HUES64 (cell line): Measurements from ENCODE around the gene C5AR1.
"Not testable (repeated sequence)": the region's sequence is repeated elsewhere in the genome, so short reads cannot be mapped to it uniquely, and the experiment has no call there.

ENCODE experiments used
- H3K27ac ChIP-seq: 2 replicates; pipeline ENCODE4 v1.7.0; 2013; ENCODE audit warnings: low read depth, low read length, inconsistent platforms
- H3K27me3 ChIP-seq: 2 replicates; pipeline ENCODE4 v1.6.1; 2013; ENCODE audit warnings: mild to moderate bottlenecking, low read length; ENCODE audit not compliant: insufficient read depth
- H3K36me3 ChIP-seq: 2 replicates; pipeline ENCODE4 v1.6.1; 2013; ENCODE audit warnings: mild to moderate bottlenecking, low read length; ENCODE audit not compliant: insufficient read depth
- H3K4me1 ChIP-seq: 2 replicates; pipeline ENCODE4 v1.6.1; 2013; ENCODE audit warnings: mild to moderate bottlenecking, low read length, moderate library complexity; ENCODE audit not compliant: insufficient read depth
- H3K4me3 ChIP-seq: 2 replicates; pipeline ENCODE4 v1.5.1; 2013; ENCODE audit warnings: mild to moderate bottlenecking, low read length, moderate library complexity
- H3K9ac ChIP-seq: 2 replicates; pipeline ENCODE4 v1.6.1; 2013; ENCODE audit warnings: mild to moderate bottlenecking, low read depth, low read length
- H3K9me3 ChIP-seq: 2 replicates; pipeline ENCODE4 v1.6.1; 2013; ENCODE audit warnings: low read depth, low read length; ENCODE audit not compliant: insufficient read depth
- WGBS: fragments of 150-250, 120-280 bp; methylation state at CpG from one replicate; pipeline ENCODE4 v1.1.7; 2013; ENCODE audit warnings: missing lambda C conversion rate; 5-methylcytosine and 5-hydroxymethylcytosine counted together

Gene C5AR1

GRCh38 chr19:47300867-47301266 is 8.8 kb upstream of the C5AR1 start:
- H3K4me1 ChIP-seq, H3K27me3 ChIP-seq: not testable (repeated sequence)

DNA sequence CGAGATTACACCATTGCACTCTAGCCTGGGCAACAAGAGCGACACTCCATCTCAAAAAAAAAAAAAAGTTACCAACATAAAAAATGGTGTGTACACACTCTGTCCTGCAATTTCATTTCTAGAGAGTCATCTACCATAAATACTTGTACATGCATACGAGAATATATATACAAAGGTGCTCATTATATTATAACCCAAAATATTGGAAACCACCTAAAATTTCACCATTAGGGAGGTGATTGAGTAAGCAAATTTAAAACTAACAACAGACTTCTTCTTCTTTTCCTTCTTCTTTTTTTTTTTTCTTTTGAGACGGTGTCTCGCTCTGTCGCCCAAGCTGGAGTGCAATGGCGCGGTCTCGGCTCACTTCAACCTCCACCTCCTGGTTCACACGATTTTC is 7.4 kb upstream of the C5AR1 start:
- no peak overlapping the region for H3K27ac ChIP-seq
- H3K9ac ChIP-seq: no peak overlapping the region
- no peaks in the 10 kb centered on the region for H3K36me3 ChIP-seq
- H3K4me3 ChIP-seq: no peak overlapping the region
- H3K4me1 ChIP-seq: no peaks in the 10 kb centered on the region
- no peaks in the 10 kb centered on the region for H3K27me3 ChIP-seq
- WGBS: 95% methylated on average over 9 of the region's 10 CpGs
- no peaks in the 10 kb centered on the region for H3K9me3 ChIP-seq

More at GRCh38 chr19:47300867-47301266, 8.8 kb upstream of the C5AR1 start:
- H3K9me3 ChIP-seq, H3K36me3 ChIP-seq, H3K4me3 ChIP-seq, H3K9ac ChIP-seq, H3K27ac ChIP-seq: not testable (repeated sequence)
- 92% methylated on average over 12 of the region's 14 CpGs for WGBS

DNA sequence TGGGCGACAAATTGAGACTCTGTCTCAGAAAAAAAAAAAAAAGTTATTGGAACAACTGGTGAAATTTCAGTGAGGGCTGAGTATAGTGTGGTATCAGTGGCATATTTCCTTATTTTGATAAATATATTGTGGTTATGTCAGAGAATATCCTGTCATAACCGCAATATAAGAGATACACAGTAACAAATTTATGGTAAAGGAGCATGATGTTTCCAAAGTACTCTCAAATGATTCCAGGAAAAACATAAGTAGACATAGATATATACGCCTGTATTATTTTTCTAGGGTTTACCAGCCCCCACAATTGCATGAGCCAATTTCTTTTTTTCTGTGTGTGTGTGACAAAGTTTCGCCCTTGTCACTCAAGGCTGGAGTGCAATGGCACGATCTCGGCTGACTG is 5.7 kb upstream of the C5AR1 start:
- Histone ChIP-seq H3K4me1 (no peaks in the 10 kb centered on the region), H3K27ac (no peak overlapping the region), H3K27me3 (no peaks in the 10 kb centered on the region), H3K36me3 (no peaks in the 10 kb centered on the region), H3K4me3 (no peak overlapping the region), H3K9me3 (no peaks in the 10 kb centered on the region), H3K9ac (no peak overlapping the region)
- WGBS: 97% methylated on average over 5 of the region's 6 CpGs

DNA sequence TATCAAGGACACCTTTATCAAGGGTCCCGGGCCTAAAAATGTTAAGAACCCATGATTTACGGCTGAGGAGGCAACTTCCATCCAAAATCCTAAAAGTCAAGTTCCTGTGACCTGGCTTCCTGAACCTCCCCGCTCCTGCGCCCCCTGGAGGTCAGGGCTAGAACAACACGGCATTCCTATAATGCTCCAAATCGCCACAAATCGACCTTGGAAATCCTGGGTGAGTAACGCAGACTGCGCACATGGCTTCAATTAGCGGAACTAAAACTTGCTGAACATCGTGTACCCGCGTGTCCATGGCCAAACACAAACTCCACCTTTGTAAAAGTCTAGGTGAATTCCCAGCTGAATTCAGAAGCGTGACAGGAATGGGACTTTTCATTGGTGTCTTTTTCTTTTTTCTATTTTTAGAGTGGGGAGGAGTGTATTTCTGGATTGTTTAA is 4.3 kb upstream of the C5AR1 start:
- no peak overlapping the region for H3K4me3 ChIP-seq
- 15% methylated on average over 13 of the region's 14 CpGs for WGBS
- H3K27me3 ChIP-seq: no peaks in the 10 kb centered on the region
- H3K9me3 ChIP-seq: no peaks in the 10 kb centered on the region
- H3K27ac ChIP-seq: no peak overlapping the region
- no peaks in the 10 kb centered on the region for H3K36me3 ChIP-seq
- H3K9ac ChIP-seq: no peak overlapping the region
- H3K4me1 ChIP-seq: no peaks in the 10 kb centered on the region

GRCh38 chr19:47306303-47306702 is 3.4 kb upstream of the C5AR1 start:
- H3K4me3 ChIP-seq: no peak overlapping the region
- H3K4me1 ChIP-seq: no peaks in the 10 kb centered on the region
- H3K27me3 ChIP-seq: no peaks in the 10 kb centered on the region
- 90% methylated on average over 3 of the region's 3 CpGs for WGBS
- no peak overlapping the region for H3K27ac ChIP-seq
- H3K36me3 ChIP-seq: no peaks in the 10 kb centered on the region
- no peak overlapping the region for H3K9ac ChIP-seq
- no peaks in the 10 kb centered on the region for H3K9me3 ChIP-seq

DNA sequence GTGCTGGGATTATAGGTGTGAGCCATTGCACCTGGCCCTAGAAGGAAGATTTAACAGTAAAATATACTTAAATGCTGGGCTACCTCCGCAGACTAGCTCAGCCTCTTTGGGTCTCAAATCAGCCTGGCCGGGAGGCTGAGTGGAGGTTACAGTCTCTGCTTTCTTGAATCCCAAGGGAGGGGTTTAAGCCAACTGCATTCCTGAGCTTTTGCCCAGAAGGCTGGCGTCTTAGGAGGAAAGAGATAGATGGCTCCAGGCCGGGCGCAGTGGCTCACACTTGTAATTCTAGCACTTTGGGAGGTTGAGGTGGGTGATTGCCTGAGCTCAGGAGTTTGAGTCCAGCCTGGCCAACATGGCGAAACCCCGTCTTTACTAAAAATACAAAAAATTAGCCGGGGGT is 623 bp upstream of the C5AR1 start:
- Histone ChIP-seq H3K9ac (no peak overlapping the region), H3K9me3 (no peaks in the 10 kb centered on the region), H3K36me3 (no peaks in the 10 kb centered on the region), H3K4me3 (no peak overlapping the region), H3K4me1 (no peaks in the 10 kb centered on the region), H3K27ac (no peak overlapping the region), H3K27me3 (no peaks in the 10 kb centered on the region)
- WGBS: 90% methylated on average over 8 of the region's 8 CpGs

DNA sequence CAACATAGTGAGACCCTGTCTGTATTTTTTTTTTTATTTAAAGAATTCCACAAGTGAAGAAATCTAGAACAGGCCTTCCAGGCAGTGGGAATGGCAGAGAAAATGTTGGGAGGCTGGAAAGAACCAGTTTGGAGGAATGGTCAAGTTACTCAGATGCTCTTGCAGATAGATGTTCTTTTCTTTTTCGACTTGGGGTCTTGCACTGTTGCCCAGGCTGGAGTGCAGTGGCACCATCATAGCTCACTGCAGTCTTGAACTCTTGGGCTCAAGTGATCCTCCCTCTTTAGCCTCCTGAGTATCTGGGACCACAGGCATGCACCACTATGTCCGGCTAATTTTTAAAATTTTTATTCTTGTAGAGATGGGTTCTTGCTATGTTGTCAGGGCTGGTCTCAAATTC is 662 bp downstream of the C5AR1 start:
- H3K9ac ChIP-seq: no peak overlapping the region
- H3K27ac ChIP-seq: no peak overlapping the region
- whole genome bisulfite sequencing: 90% methylated on average over 2 of the region's 2 CpGs
- H3K4me3 ChIP-seq: no peak overlapping the region
- no peaks in the 10 kb centered on the region for H3K36me3 ChIP-seq
- H3K4me1 ChIP-seq: no peaks in the 10 kb centered on the region
- H3K9me3 ChIP-seq: no peaks in the 10 kb centered on the region
- no peaks in the 10 kb centered on the region for H3K27me3 ChIP-seq

GRCh38 chr19:47310819-47311218 is 1.2 kb downstream of the C5AR1 start:
- Histone ChIP-seq H3K4me3 (no peak overlapping the region), H3K4me1 (no peaks in the 10 kb centered on the region), H3K36me3 (no peaks in the 10 kb centered on the region), H3K9ac (no peak overlapping the region), H3K27ac (no peak overlapping the region), H3K27me3 (no peaks in the 10 kb centered on the region), H3K9me3 (no peaks in the 10 kb centered on the region)
- WGBS: 88% methylated on average over 5 of the region's 5 CpGs

GRCh38 chr19:47312366-47313006 is 2.8 kb downstream of the C5AR1 start:
- Histone ChIP-seq H3K4me3 (no peak overlapping the region), H3K27ac (no peak overlapping the region), H3K4me1 (no peaks in the 10 kb centered on the region), H3K36me3 (no peaks in the 10 kb centered on the region), H3K9me3 (no peaks in the 10 kb centered on the region), H3K27me3 (no peaks in the 10 kb centered on the region), H3K9ac (no peak overlapping the region)
- WGBS: 87% methylated on average over 4 of the region's 5 CpGs

DNA sequence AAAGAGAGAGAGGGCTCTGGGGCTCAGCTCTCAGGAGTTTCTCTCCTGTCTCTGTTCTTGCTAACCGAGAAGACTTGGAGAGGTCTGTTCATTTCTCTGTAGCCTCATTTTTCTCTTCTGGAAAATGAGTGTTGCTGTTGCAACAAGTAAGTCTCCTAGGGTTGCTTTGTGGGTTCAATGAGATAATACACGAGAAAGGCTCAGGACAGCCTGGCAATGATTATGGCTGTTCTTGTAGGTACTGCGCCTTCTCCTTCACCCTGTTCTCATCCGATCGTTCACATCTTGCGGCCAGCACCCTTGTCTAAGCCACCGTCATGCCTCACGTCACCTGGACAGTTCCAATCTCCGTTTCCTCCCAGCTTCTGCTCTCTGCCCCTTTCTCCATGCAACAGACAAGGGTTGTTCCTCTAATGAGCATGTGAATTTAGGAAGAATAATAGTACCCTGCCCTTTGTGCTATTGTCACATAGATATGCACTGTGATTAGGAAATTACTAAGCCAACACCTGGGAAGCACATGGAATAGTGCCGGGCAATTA is 4.2 kb downstream of the C5AR1 start:
- H3K27me3 ChIP-seq: no peaks in the 10 kb centered on the region
- H3K9me3 ChIP-seq: no peaks in the 10 kb centered on the region
- no peak overlapping the region for H3K4me3 ChIP-seq
- 94% methylated on average over 10 of the region's 10 CpGs for WGBS
- no peaks in the 10 kb centered on the region for H3K4me1 ChIP-seq
- H3K9ac ChIP-seq: no peak overlapping the region
- H3K36me3 ChIP-seq: no peaks in the 10 kb centered on the region
- no peak overlapping the region for H3K27ac ChIP-seq

DNA sequence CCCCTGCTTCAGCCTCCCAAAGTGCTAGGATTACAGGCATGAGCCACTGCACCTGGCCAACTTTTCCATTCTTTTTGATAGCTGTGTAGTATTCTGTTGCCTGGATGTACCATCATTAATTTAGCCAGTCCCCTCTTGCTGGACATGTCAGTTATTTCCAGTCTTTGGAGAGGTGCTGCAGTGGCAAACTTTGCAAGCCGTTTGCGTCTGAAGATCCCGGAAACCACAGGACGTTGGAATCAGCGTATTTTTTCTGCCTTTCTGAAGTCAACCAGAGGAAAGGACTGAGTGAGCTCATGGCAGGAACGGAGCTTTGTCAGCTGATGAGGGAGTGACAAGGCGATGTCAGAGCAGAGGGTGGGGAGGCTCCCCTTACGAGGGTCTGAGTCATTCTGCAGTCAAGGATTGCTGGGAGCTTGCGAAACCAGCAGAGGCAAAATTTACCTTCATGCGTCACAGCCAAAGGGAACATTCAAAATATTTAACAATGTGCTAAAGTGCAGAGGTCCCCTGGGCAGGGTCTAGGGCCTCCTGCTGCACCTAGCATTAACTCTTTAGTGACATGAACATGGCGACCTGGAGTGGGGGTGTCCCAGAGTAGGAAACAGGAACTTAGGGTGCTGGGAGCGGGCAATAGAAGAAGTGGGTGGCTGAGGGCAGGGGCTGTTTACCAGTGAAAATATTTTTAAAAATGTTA is 5.6 kb downstream of the C5AR1 start:
- H3K4me1 ChIP-seq: no peaks in the 10 kb centered on the region
- WGBS: 44% methylated on average over 12 of the region's 12 CpGs
- H3K4me3 ChIP-seq: no peak overlapping the region
- no peak overlapping the region for H3K9ac ChIP-seq
- no peaks in the 10 kb centered on the region for H3K9me3 ChIP-seq
- H3K36me3 ChIP-seq: no peaks in the 10 kb centered on the region
- no peaks in the 10 kb centered on the region for H3K27me3 ChIP-seq
- H3K27ac ChIP-seq: no peak overlapping the region
